Esophagus muscularis mucosa (tissue), 4 donors: ENCODE results near the gene GRID1. TPM values are rescaled to one million over a fixed set of nuclear protein-coding genes. Genes with fewer than 3 reads are reported as not detected.

Experiments
- DNase-seq: peaks from one replicate; pipeline ENCODE4 v3.0.0-alpha.2; 2017; ENCODE audit errors: extremely low spot score
- H3K27ac ChIP-seq, 4 donors: fragments of 200-600 bp; sonication (generic); replicated peaks in 1 of 4; 1 replicate in 3 of 4; 2 replicates in 1 of 4; pipeline ENCODE4 v1.5.1; 2016 to 2019; ENCODE audit warnings: mild to moderate bottlenecking in 1 of 4
- H3K27me3 ChIP-seq, 4 donors: fragments of 200-600 bp; sonication (generic); one replicate each; pipeline versions ENCODE4 v1.5.1 to v1.6.0; 2016 to 2019
- H3K36me3 ChIP-seq, 4 donors: fragments of 200-600 bp; sonication (generic); one replicate each; pipeline ENCODE4 v1.5.1; 2016 to 2019
- H3K4me1 ChIP-seq, 4 donors: fragments of 200-600 bp; sonication (generic); one replicate each; pipeline ENCODE4 v1.5.1; 2016 to 2019
- H3K4me3 ChIP-seq, 4 donors: fragments of 200-600 bp; sonication (generic); 1 replicate in 2 of 4; 2 replicates in 2 of 4; pipeline ENCODE4 v1.5.1; 2016 to 2019; ENCODE audit warnings: mild to moderate bottlenecking in 4 of 4, moderate library complexity in 1 of 4
- H3K9me3 ChIP-seq, 4 donors: fragments of 200-600 bp; sonication (generic); 1 replicate in 3 of 4; 2 replicates in 1 of 4; pipeline ENCODE4 v1.5.1; 2016 to 2019
- CTCF ChIP-seq, 3 experiments: fragments of 200-600 bp in 2 of 3; fragments of 450-650 bp in 1 of 3; sonication (generic) in 2 of 3; IDR thresholded peaks; one replicate each; pipeline ENCODE4 v1.5.1; 2017 to 2019; ENCODE audit warnings: antibody characterized with exemption in 3 of 3, mild to moderate bottlenecking in 2 of 3, moderate library complexity in 1 of 3
- EP300 ChIP-seq: sonication (generic); formaldehyde crosslinking; IDR thresholded peaks from one replicate; pipeline ENCODE4 v1.6.1; 2017; ENCODE audit warnings: antibody characterized with exemption
- POLR2A ChIP-seq: fragments of 450-650 bp; IDR thresholded peaks from one replicate; pipeline ENCODE4 v1.6.1; 2017; ENCODE audit warnings: antibody characterized with exemption, moderate library complexity, mild to moderate bottlenecking, low read depth
- POLR2AphosphoS5 ChIP-seq, 2 donors: sonication (generic); formaldehyde crosslinking; IDR thresholded peaks; one replicate each; pipeline ENCODE4 v1.6.1; 2017; ENCODE audit warnings: antibody characterized with exemption in 2 of 2
- WGBS: methylation state at CpG from one replicate; pipeline ENCODE4 v1.1.5; 2018; 5-methylcytosine and 5-hydroxymethylcytosine counted together
- intact Hi-C: fragments of 100-400 bp; cut with DNase I; formaldehyde crosslinking; loops from one replicate; pipeline ENCODE4 v1.15.1; 2023
- total RNA-seq, 4 donors: library from RNA; depleted of rRNA; stranded (reverse); fragments of >200 nt; gene quantifications; one replicate each; pipeline versions ENCODE4 v1.1.0 to v1.2.1, GENCODE V29; 2016

GRID1 gene
- total RNA-seq, 4 donors from 2014 or later: under 0.01 to 1.3 (median 1.1) TPM

- H3K27me3 ChIP-seq: peaks cover 0 to 8% (median 0%) of the 10 kb centered on the region in 4 donors
- H3K36me3 ChIP-seq: no peaks in the 10 kb centered on the region
- no peaks in the 10 kb centered on the region for H3K9me3 ChIP-seq
- no peaks in the 10 kb centered on the region for H3K4me1 ChIP-seq
- intact Hi-C loops: no loop called here
- TF ChIP-seq POLR2A (no peak), EP300 (no peak)
- H3K27ac ChIP-seq: no peak overlapping the region
- DNase-seq: no peak
- no peak overlapping the region for H3K4me3 ChIP-seq
Measured at GRCh38 chr10:86117051-86117450, 249.5 kb downstream of the GRID1 start.

DNA sequence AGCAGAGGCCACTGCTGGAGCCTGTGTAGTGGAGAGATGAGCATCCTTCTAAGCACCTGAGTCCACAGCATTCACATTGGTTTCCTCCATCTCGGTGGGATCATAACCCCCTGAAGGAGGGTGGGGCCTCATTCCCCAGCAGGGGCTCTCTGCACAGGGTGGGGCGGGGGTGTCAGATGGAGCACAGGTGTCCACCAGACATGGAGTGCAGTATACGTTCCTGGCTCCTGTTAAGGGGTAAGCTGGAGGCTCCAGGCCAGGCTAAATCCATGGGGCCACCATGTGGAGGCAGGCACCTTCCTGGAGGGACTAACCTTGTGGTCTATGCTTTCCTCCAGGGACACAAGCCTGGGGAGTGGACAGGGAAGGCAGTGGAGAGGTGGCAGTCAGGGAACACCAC lies 252.6 kb downstream of the GRID1 start:
- DNase-seq: no peak
- intact Hi-C loops: no loop called here
- H3K36me3 ChIP-seq: no peaks in the 10 kb centered on the region
- TF ChIP-seq POLR2A (no peak), CTCF (IDR thresholded peaks at IDR 0.05) (no peak), EP300 (no peak), POLR2AphosphoS5 (IDR thresholded peaks at IDR 0.05) (no peak)
- no peaks in the 10 kb centered on the region for H3K9me3 ChIP-seq
- no peak overlapping the region for H3K27ac ChIP-seq
- H3K27me3 ChIP-seq: peaks cover 0 to 8% (median 0%) of the 10 kb centered on the region in 4 donors
- no peaks in the 10 kb centered on the region for H3K4me1 ChIP-seq
- 75% methylated on average over 2 of the region's 3 CpGs for WGBS
- no peak overlapping the region for H3K4me3 ChIP-seq

- Histone ChIP-seq H3K27me3 (peaks cover 0 to 8% (median 0%) of the 10 kb centered on the region in 4 donors), H3K4me3 (no peak overlapping the region), H3K9me3 (no peaks in the 10 kb centered on the region), H3K36me3 (no peaks in the 10 kb centered on the region), H3K4me1 (no peaks in the 10 kb centered on the region), H3K27ac (no peak overlapping the region)
- 93% methylated on average over 4 of the region's 4 CpGs for WGBS
- DNase-seq: no peak
- TF ChIP-seq EP300 (no peak), CTCF (IDR thresholded peaks at IDR 0.05) (no peak), POLR2A (no peak), POLR2AphosphoS5 (IDR thresholded peaks at IDR 0.05) (no peak)
- intact Hi-C loops: no loop called here
Measured at GRCh38 chr10:86113501-86113900, 253.1 kb downstream of the GRID1 start.

DNA sequence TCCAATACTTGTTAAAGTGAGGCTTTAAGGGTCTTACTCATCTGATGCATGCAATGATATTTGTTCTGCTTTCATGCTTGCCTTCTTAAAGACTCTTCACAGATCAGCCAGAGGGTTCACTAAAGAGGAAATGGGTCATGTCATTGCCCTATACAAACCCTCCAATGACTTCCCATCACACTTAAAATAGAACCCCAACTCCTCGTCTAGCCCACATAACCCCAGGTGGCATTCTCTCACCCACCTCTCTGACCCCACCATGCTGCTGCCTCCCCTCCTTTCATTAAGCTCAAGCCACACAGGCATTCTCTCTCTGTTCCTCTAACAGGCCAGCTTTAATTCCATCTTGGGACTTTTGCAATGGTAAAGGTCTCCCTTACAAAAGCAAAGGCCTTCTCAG lies 253.6 kb downstream of the GRID1 start:
- Histone ChIP-seq H3K27ac (no peak overlapping the region), H3K4me1 (no peaks in the 10 kb centered on the region), H3K9me3 (no peaks in the 10 kb centered on the region), H3K4me3 (no peak overlapping the region), H3K27me3 (peaks cover 0 to 8% (median 0%) of the 10 kb centered on the region in 4 donors), H3K36me3 (no peaks in the 10 kb centered on the region)
- no peak for DNase-seq
- TF ChIP-seq EP300 (no peak), POLR2AphosphoS5 (IDR thresholded peaks at IDR 0.05) (no peak), CTCF (IDR thresholded peaks at IDR 0.05) (no peak), POLR2A (no peak)
- intact Hi-C loops: no loop called here
- 47% methylated on average over 1 of the region's 1 CpG for WGBS

DNA sequence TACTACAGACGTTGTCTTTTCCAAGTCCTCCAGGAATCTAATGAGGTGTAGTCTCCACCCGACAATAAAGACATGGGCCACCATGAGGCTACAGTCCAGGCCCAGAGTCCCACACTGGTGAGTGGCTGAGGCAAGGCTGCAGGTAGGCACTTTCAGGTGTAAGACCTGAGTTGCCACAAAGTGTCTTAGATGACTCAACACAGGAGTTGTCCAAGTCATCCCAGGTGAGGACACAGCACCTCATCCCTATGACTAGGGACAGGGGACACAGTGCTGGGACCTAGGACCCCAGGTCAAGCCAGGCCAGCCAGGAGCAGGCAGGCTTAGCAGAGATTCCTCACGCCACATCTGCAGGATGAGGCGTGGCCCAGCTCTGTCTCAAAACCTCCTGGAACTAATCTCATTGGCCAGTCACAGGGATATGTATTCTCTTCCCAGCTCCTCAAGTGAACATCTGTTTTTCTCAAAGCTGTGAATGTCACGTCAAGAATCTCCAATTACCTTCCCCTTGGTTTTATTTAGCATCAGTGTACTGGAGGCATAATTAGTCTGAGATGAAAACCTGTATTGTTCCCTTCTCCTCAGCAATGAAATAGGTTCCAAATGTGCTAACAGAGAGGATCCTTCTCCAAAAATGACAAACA lies 254.6 kb downstream of the GRID1 start:
- peaks cover 0 to 8% (median 0%) of the 10 kb centered on the region in 4 donors for H3K27me3 ChIP-seq
- TF ChIP-seq POLR2AphosphoS5 (IDR thresholded peaks at IDR 0.05) (no peak), CTCF (IDR thresholded peaks at IDR 0.05) (no peak), POLR2A (no peak), EP300 (no peak)
- intact Hi-C loops: no loop called here
- H3K4me1 ChIP-seq: no peaks in the 10 kb centered on the region
- H3K9me3 ChIP-seq: no peaks in the 10 kb centered on the region
- WGBS: 55% methylated on average over 4 of the region's 5 CpGs
- H3K27ac ChIP-seq: no peak overlapping the region
- H3K36me3 ChIP-seq: no peaks in the 10 kb centered on the region
- DNase-seq: no peak
- no peak overlapping the region for H3K4me3 ChIP-seq
